ENCODE measurements around the gene C13orf46. TPM values are rescaled to one million over a fixed set of nuclear protein-coding genes. Genes with fewer than 3 reads are reported as not detected.

C13orf46 gene
- total RNA-seq, 1 donor, result under 0.01 TPM

GRCh38 chr13:113941571-113942191 is 32.2 kb downstream of the C13orf46 start:
- no peak for DNase-seq (ENCODE audit: low read depth in 2 of 3, low spot score in 2 of 3)

GRCh38 chr13:113939944-113940297 is 34.0 kb downstream of the C13orf46 start:
- no peak for DNase-seq (ENCODE audit: low read depth in 2 of 3, low spot score in 2 of 3)

- DNase-seq (ENCODE audit: low read depth in 2 of 3, low spot score in 2 of 3), result no peak
These were observed 34.5 kb downstream of the C13orf46 start for GRCh38 chr13:113939129-113939943.

- DNase-seq (ENCODE audit: low read depth in 2 of 3, low spot score in 2 of 3), result no peak
These were observed 35.2 kb downstream of the C13orf46 start for GRCh38 chr13:113938716-113939115.

- no peak for DNase-seq (ENCODE audit: low read depth in 2 of 3, low spot score in 2 of 3)
These were observed 35.6 kb downstream of the C13orf46 start for GRCh38 chr13:113938246-113938645.

GRCh38 chr13:113937527-113938180 is 36.2 kb downstream of the C13orf46 start:
- DNase-seq (ENCODE audit: low read depth in 2 of 3, low spot score in 2 of 3), result no peak

- no peak for DNase-seq (ENCODE audit: low read depth in 2 of 3, low spot score in 2 of 3)
These were observed 36.8 kb downstream of the C13orf46 start for GRCh38 chr13:113937073-113937472.

GRCh38 chr13:113936166-113936965 is 37.5 kb downstream of the C13orf46 start:
- no peak for DNase-seq (ENCODE audit: low read depth in 2 of 3, low spot score in 2 of 3)

GRCh38 chr13:113935001-113935844 is 38.7 kb downstream of the C13orf46 start:
- DNase-seq (ENCODE audit: low read depth in 2 of 3, low spot score in 2 of 3), result no peak

GRCh38 chr13:113934576-113934975 is 39.3 kb downstream of the C13orf46 start:
- DNase-seq (ENCODE audit: low read depth in 2 of 3, low spot score in 2 of 3), result no peak

GRCh38 chr13:113933901-113934300 is 40.0 kb downstream of the C13orf46 start:
- no peak for DNase-seq (ENCODE audit: low read depth in 2 of 3, low spot score in 2 of 3)

- DNase-seq (ENCODE audit: low read depth in 2 of 3, low spot score in 2 of 3), result no peak
These were observed 41.9 kb downstream of the C13orf46 start for GRCh38 chr13:113931841-113932459.

- DNase-seq (ENCODE audit: low read depth in 2 of 3, low spot score in 2 of 3), result peak in 1 of 3 donors; percentile 58
These were observed 42.9 kb downstream of the C13orf46 start for GRCh38 chr13:113930671-113931637.

GRCh38 chr13:113929628-113930615 is 44.0 kb downstream of the C13orf46 start:
- no peak for DNase-seq (ENCODE audit: low read depth in 2 of 3, low spot score in 2 of 3)

- no peak for DNase-seq (ENCODE audit: low read depth in 2 of 3, low spot score in 2 of 3)
These were observed 44.9 kb downstream of the C13orf46 start for GRCh38 chr13:113928685-113929627.
